CD1c-positive myeloid dendritic cell (primary cell): ENCODE results near the gene SNF8.
A peak's percentile ranks its signal among the peaks of the same experiment; 100 is the strongest.
"Not testable (repeated sequence)": the region's sequence is repeated elsewhere in the genome, so short reads cannot be mapped to it uniquely, and the experiment has no call there.

Experiments used
- DNase-seq: peaks from one replicate; pipeline ENCODE4 v3.0.0-alpha.2; 2016; ENCODE audit errors: extremely low spot score

Gene SNF8

GRCh38 chr17:48944515-48945260, at the start of gene SNF8:
Gene SNF8 (minus strand): TSS chr17:48944842. CDS start chr17:48944734, 108 bp downstream.
- peak; percentile 97 for DNase-seq

- DNase-seq, result no peak
Measured at GRCh38 chr17:48993951-48994350, 49.3 kb upstream of the SNF8 start.

GRCh38 chr17:48993305-48993704, 48.7 kb upstream of the SNF8 start:
- DNase-seq, result no peak

- no peak for DNase-seq
Measured at GRCh38 chr17:48992444-48992843, 47.8 kb upstream of the SNF8 start.

- DNase-seq, result no peak
Measured at GRCh38 chr17:48990882-48991357, 46.3 kb upstream of the SNF8 start.

GRCh38 chr17:48989100-48989499, 44.5 kb upstream of the SNF8 start:
- DNase-seq, result no peak

GRCh38 chr17:48985436-48986245, 41.0 kb upstream of the SNF8 start:
- no peak for DNase-seq

- no peak for DNase-seq
Measured at GRCh38 chr17:48981927-48982539, 37.4 kb upstream of the SNF8 start.

GRCh38 chr17:48973806-48974205, 29.2 kb upstream of the SNF8 start:
- no peak for DNase-seq

- DNase-seq, result no peak
Measured at GRCh38 chr17:48972749-48973097, 28.1 kb upstream of the SNF8 start.

- DNase-seq, result no peak
Measured at GRCh38 chr17:48970865-48971687, 26.4 kb upstream of the SNF8 start.

GRCh38 chr17:48970224-48970623, 25.6 kb upstream of the SNF8 start:
- no peak for DNase-seq

GRCh38 chr17:48961516-48962233, 17.0 kb upstream of the SNF8 start:
- DNase-seq, result no peak

GRCh38 chr17:48960834-48961515, 16.3 kb upstream of the SNF8 start:
- DNase-seq, result no peak

GRCh38 chr17:48954300-48954755, 9.7 kb upstream of the SNF8 start:
- DNase-seq, result no peak

GRCh38 chr17:48952904-48953303, 8.3 kb upstream of the SNF8 start:
- peak; percentile 27 for DNase-seq

- DNase-seq, result no peak
Measured at GRCh38 chr17:48951572-48951971, 6.9 kb upstream of the SNF8 start.

GRCh38 chr17:48945261-48945651, 614 bp upstream of the SNF8 start:
- not testable (repeated sequence) for DNase-seq

- DNase-seq, result no peak
Measured at GRCh38 chr17:48933035-48933434, 11.6 kb downstream of the SNF8 start.

- DNase-seq, result no peak
Measured at GRCh38 chr17:48930435-48930873, 14.2 kb downstream of the SNF8 start.
